Nephron (organoid): ENCODE results near the gene RAF1.
"Not testable (repeated sequence)": the region's sequence is repeated elsewhere in the genome, so short reads cannot be mapped to it uniquely, and the experiment has no call there.

ENCODE experiments used
- H3K27ac Mint-ChIP-seq, 3 experiments: 2 replicates each; pipeline ENCODE4 v1.8.0; 2020; ENCODE audit warnings: mixed read lengths in 3 of 3, mild to moderate bottlenecking in 2 of 3, moderate library complexity in 1 of 3
- H3K27me3 Mint-ChIP-seq: 2 replicates; pipeline ENCODE4 v1.8.0; 2021; ENCODE audit warnings: low read depth, mild to moderate bottlenecking, moderate library complexity, mixed read lengths
- H3K36me3 Mint-ChIP-seq: 2 replicates; pipeline ENCODE4 v1.8.0; 2020; ENCODE audit warnings: low read depth, mixed read lengths
- H3K4me1 Mint-ChIP-seq: 2 replicates; pipeline ENCODE4 v1.8.0; 2020; ENCODE audit warnings: mixed read lengths
- H3K4me3 Mint-ChIP-seq, 3 experiments: 2 replicates each; pipeline ENCODE4 v1.8.0; 2020; ENCODE audit warnings: mild to moderate bottlenecking in 3 of 3, mixed read lengths in 3 of 3, moderate library complexity in 2 of 3
- H3K9me3 Mint-ChIP-seq: 2 replicates; pipeline ENCODE4 v1.8.0; 2020; ENCODE audit warnings: mixed read lengths
- CTCF ChIP-seq, 3 experiments: fragments of 200-600 bp; sonication (generic); IDR thresholded peaks; one replicate each; pipeline ENCODE4 v1.5.0; 2021; ENCODE audit warnings: antibody characterized with exemption in 3 of 3; ENCODE audit not compliant: unreplicated experiment in 3 of 3

RAF1 gene

GRCh38 chr3:12653747-12654146 is 10.2 kb downstream of the RAF1 start:
- Mint-ChIP-seq H3K27ac (peak overlapping the region in 1 of 3 experiments; percentile 35), H3K9me3 (no peaks in the 10 kb centered on the region), H3K27me3 (no peaks in the 10 kb centered on the region), H3K4me1 (peaks cover 35% of the 10 kb centered on the region), H3K36me3 (peaks cover 12% of the 10 kb centered on the region), H3K4me3 (no peak overlapping the region)
- TF ChIP-seq CTCF (IDR thresholded peaks at IDR 0.05; ENCODE audit: unreplicated experiment in 3 of 3): no peak

GRCh38 chr3:12648384-12648959 is 15.4 kb downstream of the RAF1 start:
- Mint-ChIP-seq H3K4me3 (no peak overlapping the region), H3K27ac (no peak overlapping the region), H3K36me3 (peaks cover 8% of the 10 kb centered on the region), H3K9me3 (no peaks in the 10 kb centered on the region), H3K27me3 (no peaks in the 10 kb centered on the region), H3K4me1 (peaks cover 26% of the 10 kb centered on the region)
- no peak for TF ChIP-seq CTCF (IDR thresholded peaks at IDR 0.05; ENCODE audit: unreplicated experiment in 3 of 3)

GRCh38 chr3:12644331-12644937 is 19.5 kb downstream of the RAF1 start:
- H3K4me1 Mint-ChIP-seq: peaks cover 24% of the 10 kb centered on the region
- peaks cover 14% of the 10 kb centered on the region for H3K36me3 Mint-ChIP-seq
- no peak for TF ChIP-seq CTCF (IDR thresholded peaks at IDR 0.05; ENCODE audit: unreplicated experiment in 3 of 3)
- H3K4me3 Mint-ChIP-seq: no peak overlapping the region
- H3K27ac Mint-ChIP-seq: peak overlapping the region; percentile 23 to 88 (median 70)
- H3K27me3 Mint-ChIP-seq: no peaks in the 10 kb centered on the region
- H3K9me3 Mint-ChIP-seq: no peaks in the 10 kb centered on the region

GRCh38 chr3:12643724-12644123 is 20.2 kb downstream of the RAF1 start:
- peak overlapping the region in 2 of 3 experiments; percentile 70 to 88 for H3K27ac Mint-ChIP-seq
- H3K4me3 Mint-ChIP-seq: no peak overlapping the region
- TF ChIP-seq CTCF (IDR thresholded peaks at IDR 0.05; ENCODE audit: unreplicated experiment in 3 of 3): no peak
- peaks cover 28% of the 10 kb centered on the region for H3K4me1 Mint-ChIP-seq
- H3K9me3 Mint-ChIP-seq: no peaks in the 10 kb centered on the region
- H3K36me3 Mint-ChIP-seq: peaks cover 19% of the 10 kb centered on the region
- H3K27me3 Mint-ChIP-seq: no peaks in the 10 kb centered on the region

GRCh38 chr3:12643010-12643380 is 20.9 kb downstream of the RAF1 start:
- Mint-ChIP-seq H3K4me3 (no peak overlapping the region), H3K27me3 (no peaks in the 10 kb centered on the region), H3K4me1 (peaks cover 32% of the 10 kb centered on the region), H3K9me3 (no peaks in the 10 kb centered on the region), H3K27ac (peak overlapping the region; percentile 63 to 86 (median 83)), H3K36me3 (peaks cover 22% of the 10 kb centered on the region)
- TF ChIP-seq CTCF (IDR thresholded peaks at IDR 0.05; ENCODE audit: unreplicated experiment in 3 of 3): no peak

GRCh38 chr3:12640853-12641252 is 23.1 kb downstream of the RAF1 start:
- not testable (repeated sequence) for H3K27me3 Mint-ChIP-seq, H3K9me3 Mint-ChIP-seq, H3K27ac Mint-ChIP-seq, H3K4me3 Mint-ChIP-seq
- peaks cover 35% of the 10 kb centered on the region for H3K4me1 Mint-ChIP-seq
- H3K36me3 Mint-ChIP-seq: peaks cover 26% of the 10 kb centered on the region
